ENCODE measurements around the gene ARMH3.
"Not testable (repeated sequence)": the region's sequence is repeated elsewhere in the genome, so short reads cannot be mapped to it uniquely, and the experiment has no call there.

The ARMH3 gene

DNA sequence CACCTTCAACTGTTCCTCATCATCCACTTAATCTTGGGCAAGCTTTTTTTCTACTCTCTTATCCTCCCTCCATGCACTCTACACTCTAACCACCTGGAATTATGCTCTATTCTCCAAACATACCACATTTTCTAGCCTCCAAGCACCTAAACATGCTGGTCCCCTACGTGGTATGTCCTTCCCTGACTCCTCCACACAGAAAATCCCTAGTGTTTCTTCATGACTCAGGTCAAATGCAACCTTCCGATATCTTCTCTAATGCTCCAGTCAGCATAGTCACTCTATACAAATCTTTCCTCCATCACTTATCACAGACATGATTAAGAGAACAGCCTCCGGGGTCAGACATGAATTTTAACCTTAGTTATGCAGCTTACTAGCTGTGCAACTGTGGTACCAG lies 68.8 kb downstream of the ARMH3 start:
- no peak for DNase-seq (ENCODE audit: low read depth in 2 of 2)

DNA sequence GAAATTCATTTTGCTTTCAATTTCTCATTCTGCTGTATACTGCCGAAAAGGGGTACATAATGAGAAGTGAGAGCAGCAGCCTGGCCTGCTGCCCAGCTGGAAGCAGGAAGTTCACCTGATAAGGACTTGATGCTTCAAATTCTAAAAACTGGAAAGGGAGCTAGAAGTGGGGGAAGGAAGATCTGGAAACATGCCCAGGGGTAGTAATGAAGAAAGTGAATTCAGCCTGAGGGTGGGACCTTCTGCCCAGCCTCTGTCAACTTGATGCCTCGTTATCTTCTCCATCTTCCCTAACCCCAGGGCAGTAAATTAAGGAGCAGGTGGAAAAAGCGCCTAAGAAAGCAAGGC lies 69.4 kb downstream of the ARMH3 start:
- DNase-seq (ENCODE audit: low read depth in 2 of 2): no peak

DNA sequence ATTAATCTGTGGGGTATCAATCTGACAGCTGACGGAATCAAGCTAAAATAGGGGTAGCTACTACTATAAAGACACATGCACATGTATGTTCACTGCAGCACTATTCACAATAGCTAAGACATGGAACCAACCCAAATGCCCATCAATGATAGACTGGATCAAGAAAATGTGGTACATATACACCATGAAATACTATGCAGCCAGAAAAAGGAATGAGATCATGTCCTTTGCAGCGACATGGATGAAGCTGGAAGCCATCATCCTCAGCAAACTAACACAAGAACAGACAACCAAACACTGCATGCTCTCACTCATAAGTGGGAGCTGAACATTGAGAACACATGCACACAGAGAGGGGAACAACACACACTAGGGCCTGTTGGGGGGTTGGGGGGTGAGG lies 75.3 kb downstream of the ARMH3 start:
- DNase-seq (ENCODE audit: low read depth in 2 of 2): not testable (repeated sequence)

DNA sequence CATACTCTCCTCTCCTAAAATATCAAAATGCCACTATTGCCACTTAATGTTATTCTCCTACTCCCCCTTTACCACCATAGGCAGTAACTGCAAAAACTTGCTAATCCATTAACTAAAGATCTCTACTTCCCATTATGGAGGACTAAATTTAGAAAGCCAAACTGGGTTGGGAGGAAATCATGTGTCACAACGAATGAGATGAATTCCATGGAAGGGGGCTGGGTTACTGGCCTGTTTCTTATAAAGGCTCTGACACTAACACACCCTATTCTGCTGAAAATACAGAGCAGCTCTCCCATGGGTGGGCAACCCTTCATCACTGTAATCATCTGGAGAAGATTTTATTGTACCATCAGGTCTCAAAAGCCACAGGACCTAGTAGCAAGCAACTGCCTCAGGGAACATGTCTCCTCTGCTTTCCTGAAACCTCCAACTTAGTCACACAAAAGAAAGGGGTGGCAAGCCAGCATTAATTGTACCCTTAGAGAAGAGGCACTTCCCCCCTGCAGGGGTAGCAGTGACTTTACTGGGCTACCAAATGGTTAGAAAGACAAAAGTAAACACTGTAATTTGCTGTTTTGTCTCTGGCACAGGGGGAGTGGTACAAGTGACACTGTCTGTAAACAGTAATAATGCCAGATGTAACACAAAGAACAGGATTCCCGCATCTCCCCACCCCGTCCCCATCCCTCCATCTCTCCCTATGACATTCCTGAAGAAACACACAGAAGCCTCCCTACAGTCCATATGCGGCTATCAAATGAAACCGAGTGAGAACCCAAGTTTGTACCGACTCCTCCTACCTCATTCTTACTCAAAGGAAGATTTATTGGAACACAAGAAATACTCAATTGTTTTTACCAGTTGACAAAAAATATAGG lies 81.6 kb downstream of the ARMH3 start:
- DNase-seq (ENCODE audit: low read depth in 2 of 2): no peak

DNA sequence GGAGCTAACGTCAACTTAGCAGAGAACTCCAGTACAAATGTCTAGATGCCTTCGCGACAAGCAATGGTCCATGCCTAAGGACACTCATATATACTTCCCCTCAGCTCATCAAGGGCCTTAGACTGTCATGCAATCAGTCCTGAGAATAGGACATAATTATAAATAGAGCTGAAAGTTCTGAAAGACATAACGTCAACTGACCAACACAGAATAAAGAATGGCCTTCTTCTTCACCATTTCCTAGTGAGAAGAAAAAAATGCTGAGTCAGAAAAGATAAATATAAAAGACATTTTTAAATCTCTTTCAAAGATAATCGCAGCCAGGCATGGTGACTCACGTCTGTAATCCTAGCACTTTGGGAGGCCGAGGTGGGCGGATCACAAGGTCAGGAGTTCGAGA lies 83.2 kb downstream of the ARMH3 start:
- DNase-seq (ENCODE audit: low read depth in 2 of 2): no peak

DNA sequence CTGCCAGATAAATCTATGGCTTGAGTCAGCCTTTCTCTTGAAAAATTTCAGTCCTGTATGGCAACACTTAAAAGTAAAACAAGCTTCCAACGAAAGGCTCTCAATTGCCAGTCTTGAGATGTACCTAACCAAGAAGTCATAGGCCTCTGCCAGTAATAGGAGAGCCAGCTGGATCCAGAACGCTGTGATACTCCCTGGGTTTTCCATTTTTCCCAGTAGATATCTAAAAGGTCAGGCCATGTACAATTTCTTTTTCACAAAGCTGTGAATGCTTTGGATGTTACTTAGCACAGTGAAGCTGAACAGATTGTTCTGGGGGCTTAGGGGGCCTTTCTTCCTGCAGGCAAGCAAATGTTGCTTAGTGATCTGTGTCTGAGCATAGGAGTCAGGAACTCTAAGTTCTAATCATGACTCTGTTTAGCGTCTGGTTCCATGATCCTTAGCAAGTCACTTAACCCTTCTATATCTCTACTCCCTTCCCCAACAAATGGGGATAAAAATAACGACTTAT lies 86.5 kb downstream of the ARMH3 start:
- no peak for DNase-seq (ENCODE audit: low read depth in 2 of 2)

DNA sequence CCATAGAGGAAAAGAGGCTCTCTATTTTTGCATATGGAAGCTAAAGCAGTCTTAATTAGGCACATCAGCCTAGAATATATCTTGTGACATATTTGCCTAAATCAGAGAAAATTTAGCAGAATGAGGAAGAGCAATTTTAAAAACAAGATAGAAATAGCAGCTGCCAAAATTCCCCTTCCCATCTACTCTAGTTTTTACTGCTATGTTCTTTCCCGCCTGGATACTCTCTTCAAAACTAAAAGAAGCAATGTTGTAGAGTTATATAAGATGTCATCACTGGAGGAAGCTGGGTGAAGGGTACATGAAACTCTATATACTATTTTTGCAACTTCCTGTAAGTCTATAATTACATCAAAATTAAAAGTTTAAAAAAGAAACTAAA lies 87.0 kb downstream of the ARMH3 start:
- DNase-seq (ENCODE audit: low read depth in 2 of 2): no peak

DNA sequence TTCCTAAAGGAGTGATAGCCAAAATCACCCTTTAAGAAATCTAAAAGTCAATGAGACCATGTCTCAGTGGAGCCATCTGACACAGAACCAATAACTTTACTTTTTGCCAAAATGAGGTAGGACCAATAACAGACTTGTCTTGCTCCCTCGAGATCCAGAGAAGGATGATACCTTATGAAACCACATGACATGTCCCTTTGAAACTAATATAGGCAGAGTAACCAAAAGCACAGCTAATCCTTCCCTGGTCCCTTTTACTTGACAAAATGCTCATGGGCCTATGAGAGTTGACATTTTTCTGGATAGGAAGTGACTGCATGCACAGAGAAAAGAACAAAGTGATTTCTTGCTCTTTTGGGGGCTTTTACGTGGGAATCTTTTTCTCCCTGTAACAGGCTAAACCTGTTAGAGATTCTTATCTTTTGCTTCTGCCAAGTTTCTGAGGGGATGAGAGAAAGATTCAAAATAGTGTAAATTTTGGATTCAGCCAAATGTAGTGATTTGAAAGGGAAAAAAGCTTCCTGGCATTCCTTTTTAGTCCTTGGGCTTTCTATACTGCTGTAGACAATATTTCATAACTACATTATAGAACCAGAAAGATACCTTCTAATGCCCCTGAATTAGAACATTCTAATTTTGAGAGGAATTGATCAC lies 87.6 kb downstream of the ARMH3 start:
- DNase-seq (ENCODE audit: low read depth in 2 of 2): no peak

DNA sequence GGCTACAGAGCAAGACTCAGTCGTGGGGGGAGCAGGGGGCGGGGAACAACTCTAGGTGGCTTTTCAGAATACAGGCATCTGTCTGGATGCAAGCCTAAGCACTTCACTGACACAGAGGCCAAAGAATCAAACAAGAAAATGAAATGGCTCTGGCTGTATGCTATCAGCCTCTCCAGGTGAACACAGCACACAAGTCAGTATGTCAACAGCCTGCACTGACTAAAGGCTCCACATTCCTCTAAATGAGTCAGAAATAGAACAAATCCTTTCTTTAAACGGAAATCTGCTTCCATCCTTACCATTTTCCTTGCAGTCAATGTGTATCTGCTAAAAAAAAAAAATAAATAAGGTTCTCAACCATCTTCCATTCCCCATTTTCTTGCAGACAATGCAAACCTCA lies 88.3 kb downstream of the ARMH3 start:
- no peak for DNase-seq (ENCODE audit: low read depth in 2 of 2)

DNA sequence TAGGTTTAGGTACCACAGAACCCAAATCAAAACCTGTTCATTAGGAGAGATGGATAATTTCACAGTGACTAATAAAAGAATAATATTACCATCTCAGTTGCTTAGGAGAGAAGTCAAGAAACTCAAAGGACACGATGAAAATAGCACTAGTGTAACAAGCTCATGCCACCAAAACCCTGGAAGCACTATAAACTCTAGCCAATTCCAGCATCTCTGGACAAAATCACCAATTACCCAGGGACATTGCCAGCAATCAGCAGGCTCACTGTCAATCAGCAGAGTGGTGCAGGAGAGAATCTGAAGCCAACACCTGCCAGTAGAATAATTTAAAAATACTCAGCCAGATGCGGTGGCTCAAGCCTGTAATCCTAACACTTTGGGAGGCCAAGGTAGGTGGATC lies 88.9 kb downstream of the ARMH3 start:
- DNase-seq (ENCODE audit: low read depth in 2 of 2): no peak

DNA sequence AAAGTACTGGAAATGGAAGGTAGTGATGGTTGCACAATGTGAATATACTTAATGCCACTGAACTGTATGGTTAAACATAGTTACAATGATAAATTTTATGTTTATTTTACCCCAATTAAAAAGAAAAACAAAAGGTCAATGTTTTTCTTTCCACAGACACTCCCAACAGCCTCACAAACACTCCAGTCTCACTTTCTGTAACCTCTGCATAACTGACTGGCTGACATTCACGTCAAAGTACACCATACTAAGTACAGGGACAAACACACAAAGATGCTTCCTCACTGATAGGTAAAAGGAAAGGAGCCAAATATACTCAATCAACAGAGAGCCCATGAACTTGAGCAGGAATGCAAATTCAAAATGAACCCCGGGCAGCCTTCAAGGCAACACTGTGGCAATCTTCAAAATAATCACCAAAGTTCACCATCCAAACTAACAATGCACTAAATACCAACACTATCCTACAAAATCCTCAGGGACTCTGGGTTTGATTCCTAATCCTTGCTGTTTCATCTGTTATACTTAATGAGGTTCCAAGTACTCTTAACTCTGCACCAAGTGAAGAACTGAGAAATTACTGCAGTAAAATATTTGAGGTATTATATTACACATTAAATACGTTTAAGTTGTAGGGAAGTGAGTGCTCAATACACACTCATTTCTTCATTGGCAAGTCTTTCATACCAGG lies 90.8 kb downstream of the ARMH3 start:
- DNase-seq (ENCODE audit: low read depth in 2 of 2): no peak

DNA sequence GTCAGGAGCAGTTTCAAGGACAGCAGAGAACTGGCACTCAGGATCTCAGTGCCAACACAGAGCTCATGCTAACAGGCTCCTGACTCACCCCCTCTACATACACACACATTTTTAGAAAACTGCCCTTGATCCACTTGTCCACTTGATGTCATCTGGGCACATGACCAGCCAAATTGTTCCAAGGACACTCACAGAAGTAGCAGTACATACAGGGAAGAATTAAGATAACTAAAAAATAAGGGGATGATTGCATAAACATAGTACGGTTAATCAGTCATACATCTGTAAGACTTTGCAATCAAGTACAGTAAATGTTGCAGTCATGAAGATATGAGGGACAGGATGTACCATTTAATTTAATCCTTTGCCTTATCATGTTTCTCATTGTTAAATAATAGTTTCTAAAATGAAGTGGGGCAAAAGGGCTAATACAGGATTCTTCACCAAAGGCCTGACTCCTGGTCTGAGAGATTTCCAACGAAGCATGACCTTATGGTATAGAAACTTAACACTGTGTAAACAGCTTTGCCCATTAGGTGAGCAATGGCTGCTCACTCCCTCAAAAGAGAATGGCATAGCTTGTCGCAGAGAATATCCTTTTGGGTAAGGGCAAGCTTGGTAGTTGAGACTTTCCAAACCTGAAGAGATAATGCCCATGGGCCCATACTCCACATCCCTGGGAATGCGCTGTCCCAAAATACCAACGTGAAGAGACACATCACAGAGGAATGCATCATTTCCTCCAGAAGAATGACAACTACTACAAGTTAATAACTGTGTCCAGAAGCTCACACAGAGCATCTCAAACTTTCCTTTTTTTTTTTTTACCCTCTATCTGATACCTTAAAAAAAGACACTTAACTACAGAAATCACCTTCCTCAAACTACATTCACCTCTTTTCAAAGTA lies 94.1 kb downstream of the ARMH3 start:
- no peak for DNase-seq (ENCODE audit: low read depth in 2 of 2)

DNA sequence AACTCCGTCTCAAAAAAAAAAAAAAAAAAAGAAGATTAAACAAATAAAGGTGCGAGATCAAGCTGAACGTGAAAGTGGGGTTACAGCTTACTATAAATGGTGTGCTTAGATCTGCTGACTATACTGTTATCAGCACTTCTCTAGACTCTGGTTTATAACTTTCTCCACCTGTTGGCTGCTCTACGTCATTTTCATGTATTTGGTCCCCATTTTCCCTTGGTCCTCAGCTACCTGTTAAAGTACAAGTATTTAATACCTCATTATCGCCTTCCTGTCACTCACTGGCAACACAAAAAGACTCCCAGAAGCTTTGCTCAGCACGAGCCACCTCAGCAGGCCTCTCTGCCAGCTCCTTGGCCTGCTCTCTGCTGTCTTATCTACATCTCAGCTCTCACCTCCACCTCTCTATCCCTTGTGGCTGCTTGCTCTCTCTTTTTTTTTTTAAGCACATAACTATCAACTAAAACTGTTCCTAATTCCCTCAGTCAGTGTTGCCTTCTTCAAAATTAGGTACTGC lies 95.0 kb downstream of the ARMH3 start:
- no peak for DNase-seq (ENCODE audit: low read depth in 2 of 2)

DNA sequence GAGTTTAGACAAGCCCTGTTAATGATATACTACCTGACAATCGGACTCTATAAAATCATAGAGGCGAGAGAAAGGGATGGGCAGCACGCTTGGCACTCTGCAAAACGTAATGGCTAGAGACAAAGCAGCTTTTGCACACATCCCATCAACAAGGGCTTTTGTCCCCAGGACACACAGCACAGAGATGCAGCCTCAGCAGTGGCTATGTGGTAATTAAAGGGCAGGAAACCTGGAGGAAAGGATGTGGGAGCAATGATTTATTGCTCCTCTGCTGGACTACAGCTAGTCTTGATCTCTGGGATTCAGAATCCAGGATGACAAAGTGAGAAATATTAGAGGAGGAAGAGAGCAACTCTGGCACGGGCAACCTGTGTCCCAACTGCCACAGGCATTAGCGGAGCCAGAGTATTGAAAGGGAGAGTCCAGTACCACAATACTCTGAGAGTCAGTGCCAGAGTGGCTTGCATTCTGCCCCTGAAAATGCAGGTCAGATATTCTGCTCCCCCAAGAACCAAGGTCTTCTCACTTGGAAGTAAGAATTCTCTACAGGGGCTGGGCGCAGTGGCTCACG lies 96.5 kb downstream of the ARMH3 start:
- no peak for DNase-seq (ENCODE audit: low read depth in 2 of 2)

DNA sequence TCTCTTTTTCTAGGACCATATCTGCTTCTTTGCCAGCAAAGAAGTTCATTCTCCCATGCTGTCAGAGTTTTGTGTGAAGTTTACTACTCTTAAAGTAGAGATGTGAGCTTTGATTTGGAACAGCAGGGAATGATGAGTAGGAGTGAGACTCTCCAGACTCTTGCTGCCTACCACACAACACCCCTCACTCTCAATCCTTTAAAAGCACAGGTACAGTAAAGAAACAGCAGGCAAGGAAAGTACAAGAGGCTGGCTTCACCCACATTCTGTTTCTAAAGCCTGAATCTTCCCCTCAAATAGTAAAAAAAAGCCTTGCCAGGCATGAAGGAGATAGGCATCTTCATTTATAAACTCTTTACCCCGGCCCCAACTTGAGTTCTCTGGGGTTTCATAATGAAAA lies 97.3 kb downstream of the ARMH3 start:
- DNase-seq (ENCODE audit: low read depth in 2 of 2): no peak

DNA sequence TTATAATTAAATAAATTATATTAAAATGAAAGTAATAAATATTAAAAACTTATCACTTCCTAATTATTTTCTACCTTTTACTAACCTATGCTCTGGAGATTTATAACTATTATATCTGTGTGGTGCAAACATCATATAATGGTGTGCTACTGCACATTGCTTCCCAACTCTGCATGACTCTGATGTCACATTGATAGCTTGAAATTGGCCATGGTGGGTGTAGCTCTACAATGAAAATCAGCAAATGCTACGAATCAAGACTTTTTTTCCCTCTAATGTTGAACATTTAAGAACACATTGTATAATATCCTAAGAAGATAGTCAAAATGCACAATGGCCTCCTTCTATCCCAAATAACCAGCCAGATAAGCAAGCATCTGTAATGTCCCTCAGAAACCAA lies 99.1 kb downstream of the ARMH3 start:
- no peak for DNase-seq (ENCODE audit: low read depth in 2 of 2)

DNA sequence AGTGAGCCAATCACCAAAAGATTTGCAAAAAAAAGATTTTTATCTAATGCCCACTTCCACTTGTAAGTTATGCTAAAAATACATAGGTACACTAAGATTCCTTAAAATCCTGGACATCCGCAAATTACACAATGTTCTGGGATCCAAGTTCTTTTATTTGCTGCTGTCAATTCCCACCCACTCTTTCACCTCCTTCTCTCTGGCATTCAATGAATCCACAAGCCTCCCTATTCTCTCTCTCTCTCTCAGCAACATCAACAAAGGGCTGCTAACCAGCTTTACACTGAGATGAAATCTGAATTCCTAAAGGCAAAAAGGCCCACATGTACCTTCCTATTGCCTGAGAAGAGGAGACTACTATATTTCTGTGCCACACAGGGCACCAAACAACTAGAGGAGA lies 99.9 kb downstream of the ARMH3 start:
- no peak for DNase-seq (ENCODE audit: low read depth in 2 of 2)

DNA sequence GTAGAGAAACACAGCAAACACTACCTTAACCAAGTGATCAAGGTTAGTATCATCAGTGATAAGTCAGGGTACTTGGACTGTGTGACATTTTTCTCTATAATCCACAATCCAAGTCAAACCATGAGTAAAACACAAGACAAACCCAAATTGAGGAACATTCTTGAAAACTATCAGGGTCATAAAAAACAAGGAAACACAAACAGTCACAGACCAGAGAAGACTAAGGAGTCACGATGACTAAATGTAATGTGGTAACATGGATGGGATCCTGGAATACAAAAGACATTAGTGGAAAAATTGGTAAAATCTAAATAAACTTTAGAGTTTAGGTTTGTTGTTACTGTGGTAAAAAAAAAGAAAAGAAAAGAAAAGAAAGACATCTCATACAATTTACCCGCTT lies 103.8 kb downstream of the ARMH3 start:
- DNase-seq (ENCODE audit: low read depth in 2 of 2): no peak

DNA sequence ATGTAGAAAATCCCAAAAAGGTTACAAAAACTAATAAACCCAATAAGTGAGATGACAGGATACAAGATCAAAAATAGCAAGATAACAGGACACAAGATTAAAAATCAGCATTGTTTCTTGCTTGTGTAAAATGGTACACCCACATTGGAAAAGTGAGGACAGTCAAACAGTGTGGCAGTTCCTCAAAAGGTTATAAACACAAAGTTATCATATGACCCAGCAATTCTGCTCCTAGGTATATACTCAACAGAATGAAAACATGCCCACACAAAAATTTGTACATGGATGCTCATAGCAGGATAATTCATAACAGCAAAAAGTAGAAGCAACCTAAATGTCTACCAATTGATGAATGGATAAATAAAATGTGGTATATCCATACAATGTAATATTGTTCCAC lies 105.8 kb downstream of the ARMH3 start:
- DNase-seq (ENCODE audit: low read depth in 2 of 2): no peak

DNA sequence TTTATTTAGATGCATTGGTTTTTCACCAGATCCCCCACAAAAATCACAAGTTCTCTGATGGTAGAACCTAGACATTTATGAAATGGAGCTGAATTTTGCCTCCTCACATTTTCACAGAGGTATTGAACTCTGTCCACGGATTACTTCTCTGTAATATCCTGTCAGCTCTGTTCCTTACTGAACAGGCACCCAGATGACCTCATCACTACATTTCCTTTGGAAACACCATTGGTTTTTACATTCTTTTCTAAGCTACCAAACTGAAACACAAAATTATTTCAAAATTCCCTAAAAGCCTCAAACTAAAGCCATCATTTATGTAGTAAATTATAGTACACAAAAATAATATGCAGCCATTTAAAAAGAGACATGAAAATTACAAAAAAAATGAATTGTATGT lies 114.1 kb downstream of the ARMH3 start:
- no peak for DNase-seq (ENCODE audit: low read depth in 2 of 2)

DNA sequence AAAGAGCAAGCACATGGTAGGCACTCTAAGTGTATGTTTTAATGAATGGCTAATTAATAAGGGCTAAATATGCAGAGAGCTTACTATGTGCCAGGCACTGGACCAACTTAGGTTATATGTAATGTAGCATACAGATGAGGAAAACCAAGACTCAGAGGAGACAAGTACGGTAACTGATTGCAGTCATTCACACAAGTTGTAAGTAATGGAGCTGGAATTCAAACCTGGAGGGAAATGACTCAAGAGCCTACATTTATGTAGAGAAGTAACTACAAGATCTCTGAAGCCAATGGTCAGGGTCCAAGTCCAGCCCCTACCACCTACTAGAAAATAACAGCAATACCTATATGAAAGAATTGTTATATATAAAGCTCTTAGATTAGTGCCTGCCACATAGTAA lies 115.1 kb downstream of the ARMH3 start:
- DNase-seq (ENCODE audit: low read depth in 2 of 2): no peak
